AML-193 (cell line): ENCODE measurements around the gene PITPNM1.
A peak's percentile ranks its signal among the peaks of the same experiment; 100 is the strongest.
"Not testable (repeated sequence)": the region's sequence is repeated elsewhere in the genome, so short reads cannot be mapped to it uniquely, and the experiment has no call there.

Experiments
- DNase-seq, 2 experiments: peaks; one replicate each; lab custom pipeline; 2025; lab: John Stamatoyannopoulos, UW

Gene PITPNM1

DNA sequence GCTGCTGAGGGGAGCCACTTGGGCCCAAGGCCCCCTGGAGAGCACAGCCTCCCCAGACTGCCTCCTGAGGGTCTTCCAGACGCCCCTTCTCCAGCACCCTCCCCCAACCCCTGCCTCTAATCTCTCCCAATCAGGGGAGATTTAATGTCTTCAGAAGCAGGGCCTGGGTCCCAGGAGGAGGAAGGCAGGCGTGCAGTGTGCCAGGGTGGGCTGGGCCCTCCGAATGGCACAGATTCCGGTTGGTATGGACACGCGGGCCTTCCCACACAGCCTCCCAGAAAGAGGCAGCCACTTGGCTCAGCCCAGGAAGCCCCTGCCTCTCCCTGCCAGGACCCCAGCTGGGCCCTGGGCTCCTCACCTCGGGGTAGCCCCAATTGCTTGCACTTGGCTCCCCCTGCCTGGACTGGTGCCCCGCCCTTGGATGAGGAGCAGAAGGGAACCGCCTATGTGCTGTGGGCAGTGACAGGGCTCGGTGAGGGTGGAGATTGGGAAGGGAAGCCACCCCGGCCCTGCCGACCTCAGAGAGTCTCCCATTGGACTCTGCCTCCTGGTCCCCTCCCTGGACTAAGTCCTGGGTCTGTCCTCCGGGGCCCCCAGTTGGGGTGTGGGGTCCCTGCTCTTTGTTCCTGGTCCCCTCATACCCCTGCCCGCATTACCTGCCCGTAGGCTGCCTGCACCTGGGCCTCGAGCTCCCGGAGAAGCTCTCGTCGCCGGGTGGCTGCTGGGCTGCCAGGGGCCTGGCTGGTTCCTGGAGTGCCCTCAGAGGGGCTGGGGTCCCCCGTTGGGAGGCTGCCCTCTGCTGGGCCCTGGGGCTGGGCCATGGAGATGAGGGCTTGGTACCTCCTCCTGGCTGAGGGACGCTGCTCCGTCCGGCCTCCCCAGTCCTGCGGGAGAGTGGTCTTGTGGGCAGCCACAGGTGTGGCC is 18.7 kb upstream of the PITPNM1 start:
- no peak for DNase-seq

- no peak for DNase-seq
Measured at GRCh38 chr11:67522844-67523555, 17.8 kb upstream of the PITPNM1 start, which contains the start of gene CABP2. TSS of gene CABP2 (minus strand) at chr11:67523446. CDS start at chr11:67523326, 120 bp downstream.

- no peak for DNase-seq
Measured at GRCh38 chr11:67522338-67522737, 17.2 kb upstream of the PITPNM1 start.

DNA sequence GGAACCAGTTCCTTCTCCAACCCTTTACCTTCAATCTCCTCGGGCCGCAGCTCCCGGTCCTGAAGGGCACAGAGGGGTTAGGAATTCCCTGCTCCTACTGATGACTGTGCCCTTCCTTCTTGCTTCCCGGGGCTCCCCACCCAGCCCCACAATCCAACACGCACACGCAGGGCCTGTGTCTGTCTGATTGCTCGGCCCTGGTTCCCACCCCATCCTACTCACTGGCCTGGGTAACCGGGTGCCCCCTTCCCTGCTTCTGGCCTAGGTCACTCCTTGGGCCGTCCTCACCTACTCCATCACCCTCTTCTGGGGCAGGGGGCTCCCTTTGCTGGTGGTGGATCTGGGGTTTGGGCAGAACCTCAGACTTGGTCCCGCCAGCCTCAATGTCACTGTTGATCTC is 16.8 kb upstream of the PITPNM1 start:
- no peak for DNase-seq

GRCh38 chr11:67520856-67521824 is 16.0 kb upstream of the PITPNM1 start:
- no peak for DNase-seq

GRCh38 chr11:67519726-67520125 is 14.6 kb upstream of the PITPNM1 start:
- no peak for DNase-seq

GRCh38 chr11:67517784-67518552 is 12.8 kb upstream of the PITPNM1 start:
- DNase-seq: no peak

DNA sequence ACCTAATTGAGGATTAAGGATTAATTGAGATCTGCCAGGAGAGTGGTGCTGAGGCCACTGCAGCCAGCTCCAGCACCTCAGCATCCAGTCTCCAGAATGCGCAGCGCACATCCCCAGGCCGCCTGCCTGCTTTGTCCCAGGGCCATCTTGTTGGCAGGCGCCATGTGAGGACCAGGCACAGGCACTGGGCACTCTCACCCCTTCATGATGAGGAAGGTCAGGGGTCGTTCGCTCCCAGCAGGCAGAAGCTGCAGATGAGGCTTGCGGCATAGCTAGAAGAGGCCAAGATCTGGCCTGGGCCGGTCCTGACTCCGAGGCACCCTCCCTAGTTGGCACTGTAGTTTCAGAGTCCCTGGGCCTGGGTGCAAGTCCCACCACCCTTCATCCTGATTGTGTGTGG is 11.6 kb upstream of the PITPNM1 start:
- DNase-seq: no peak

GRCh38 chr11:67514116-67514515 is 9.0 kb upstream of the PITPNM1 start:
- DNase-seq: no peak

GRCh38 chr11:67511558-67511957 is 6.4 kb upstream of the PITPNM1 start:
- DNase-seq: not testable (repeated sequence)

- DNase-seq: no peak
Measured at GRCh38 chr11:67510023-67510345, 4.8 kb upstream of the PITPNM1 start.

- peak; percentile 88 to 89 for DNase-seq
Measured at GRCh38 chr11:67508486-67509121, 3.4 kb upstream of the PITPNM1 start.

- peak; percentile 95 to 96 for DNase-seq
Measured at GRCh38 chr11:67507864-67508485, 2.8 kb upstream of the PITPNM1 start, which contains the start of gene CDK2AP2. TSS of gene CDK2AP2 (minus strand) at chr11:67508162. CDS start at chr11:67508082, 80 bp downstream.

- no peak for DNase-seq
Measured at GRCh38 chr11:67507242-67507863, 2.2 kb upstream of the PITPNM1 start.

DNA sequence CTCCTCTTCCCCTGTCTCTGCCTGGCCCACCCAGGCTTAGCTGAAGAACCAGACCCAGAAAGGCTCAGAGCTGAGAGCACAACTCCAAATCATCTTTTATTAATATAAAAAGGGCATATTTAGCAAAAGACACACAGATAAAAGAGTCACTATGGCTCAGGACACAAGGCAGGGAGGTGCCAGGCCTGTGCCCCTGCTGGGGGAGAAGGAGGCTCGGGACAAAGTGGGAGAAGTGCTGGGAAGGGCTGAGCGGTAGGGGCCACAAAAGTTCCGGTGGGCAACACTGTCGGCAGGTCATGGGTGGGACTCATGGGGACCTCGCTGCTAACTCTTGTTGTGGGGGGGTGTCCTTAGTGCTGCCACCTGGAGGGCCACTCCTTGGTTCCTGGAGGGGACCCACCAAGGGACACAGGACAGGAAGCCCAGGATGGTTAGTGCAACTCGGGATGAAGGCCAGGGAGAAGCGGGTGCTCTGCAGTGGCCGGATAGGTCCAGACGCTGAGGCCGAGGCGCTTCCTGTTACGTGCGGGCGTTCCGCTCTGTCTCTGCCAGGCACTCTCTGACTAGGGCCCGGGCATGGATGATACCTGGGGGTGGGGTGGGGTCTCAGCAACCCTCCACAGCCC is 1.4 kb upstream of the PITPNM1 start:
- DNase-seq: no peak

GRCh38 chr11:67505605-67506396 is 638 bp upstream of the PITPNM1 start:
- DNase-seq: peak; percentile 89 to 94

DNA sequence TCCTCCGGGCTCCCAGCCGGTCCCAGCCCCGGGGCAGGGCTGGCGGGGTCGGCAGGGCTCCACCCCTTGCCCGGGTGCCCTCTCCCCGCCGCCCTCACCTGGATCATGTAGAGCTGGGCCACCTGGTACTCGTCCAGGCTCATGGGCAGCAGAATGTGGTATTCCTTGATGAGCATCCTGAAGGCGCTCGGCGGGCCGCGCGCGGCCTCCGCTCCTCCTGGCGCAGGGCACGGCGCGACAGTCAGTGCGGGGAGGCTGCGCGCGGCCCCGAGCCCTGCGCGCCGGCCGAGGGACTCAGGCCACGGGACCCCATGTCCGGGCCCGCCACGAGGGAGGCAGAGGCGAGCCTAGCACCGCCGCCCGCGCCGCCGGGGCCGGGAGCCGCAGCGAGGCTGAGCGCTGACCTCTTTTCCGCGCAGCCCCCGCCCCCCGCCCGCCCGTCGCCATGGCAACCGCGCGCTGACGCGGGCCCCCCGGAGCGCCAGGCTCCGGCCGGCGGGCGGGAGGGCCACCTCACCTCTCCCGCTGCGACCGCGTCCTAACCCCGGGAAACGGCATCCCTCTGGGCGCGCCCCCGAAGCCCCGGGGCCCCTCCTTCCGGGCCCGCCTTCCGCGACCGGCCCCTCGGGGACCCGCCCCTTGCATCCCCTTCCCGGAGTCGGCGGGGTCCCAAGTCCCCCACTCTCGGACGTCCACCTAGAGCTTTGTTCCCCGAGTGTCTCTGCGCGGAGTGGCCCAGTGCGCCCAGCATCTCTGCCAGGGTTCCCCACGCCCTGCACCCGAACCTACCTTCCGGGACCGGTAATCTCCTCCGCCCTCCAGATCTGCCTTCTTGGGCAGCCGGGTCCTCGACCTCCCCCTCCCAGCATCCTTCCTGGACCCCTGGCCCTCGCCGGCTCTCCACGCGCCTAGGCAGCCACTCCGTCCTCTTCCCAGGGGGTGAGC is 886 bp downstream of the PITPNM1 start:
- no peak for DNase-seq
